Fibroblast of lung (primary cell): Measurements from ENCODE around the gene VWC2L. TPM values are rescaled to one million over a fixed set of nuclear protein-coding genes. Genes with fewer than 3 reads are reported as not detected.

Source experiments
- DNase-seq, 2 donors: peaks; one replicate each; pipeline versions ENCODE4 v3.0.0 to v3.0.0-alpha.2; 2010; ENCODE audit warnings: low read depth in 2 of 2
- H2AFZ ChIP-seq: 2 replicates; pipeline ENCODE4 v1.5.1; 2012; ENCODE audit warnings: low read length, control low read depth, inconsistent platforms
- H3K27ac ChIP-seq: 2 replicates; pipeline ENCODE4 v1.5.1; 2011; ENCODE audit warnings: low read length, control low read depth; ENCODE audit not compliant: insufficient read depth
- H3K27me3 ChIP-seq: 2 replicates; pipeline ENCODE4 v1.5.1; 2011; ENCODE audit warnings: mild to moderate bottlenecking, low read length; ENCODE audit not compliant: control insufficient read depth, insufficient read depth
- H3K36me3 ChIP-seq: 2 replicates; pipeline ENCODE4 v1.5.1; 2011; ENCODE audit warnings: low read length; ENCODE audit not compliant: control insufficient read depth, insufficient read depth
- H3K4me1 ChIP-seq: 2 replicates; pipeline ENCODE4 v1.5.1; 2011; ENCODE audit warnings: low read length; ENCODE audit not compliant: control insufficient read depth, insufficient read depth; ENCODE audit errors: extremely low read depth
- H3K4me2 ChIP-seq: 2 replicates; pipeline ENCODE4 v1.5.1; 2011; ENCODE audit warnings: low read length, control low read depth; ENCODE audit not compliant: insufficient read depth; ENCODE audit errors: extremely low read depth
- H3K4me3 ChIP-seq, 4 experiments: fragments of 200-600 bp in 1 of 4; sonication (generic) in 1 of 4; replicated peaks in 1 of 4; 2 replicates each; pipeline ENCODE4 v1.5.1; 2011 to 2016; ENCODE audit warnings: low read length in 4 of 4, low read depth in 3 of 4, mild to moderate bottlenecking in 3 of 4, control low read depth in 2 of 4, inconsistent platforms in 1 of 4, mixed read lengths in 1 of 4; ENCODE audit not compliant: insufficient read depth in 1 of 4; ENCODE audit errors: control extremely low read depth in 1 of 4
- H3K79me2 ChIP-seq: 2 replicates; pipeline ENCODE4 v1.5.1; 2012; ENCODE audit warnings: mild to moderate bottlenecking, low read length, inconsistent platforms; ENCODE audit not compliant: control insufficient read depth, insufficient read depth
- H3K9ac ChIP-seq: 2 replicates; pipeline ENCODE4 v1.5.1; 2011; ENCODE audit warnings: mild to moderate bottlenecking, low read length, control low read depth; ENCODE audit not compliant: insufficient read depth
- H3K9me3 ChIP-seq: 2 replicates; pipeline ENCODE4 v1.5.1; 2012; ENCODE audit warnings: low read depth, low read length; ENCODE audit not compliant: control insufficient read depth, insufficient read depth
- H4K20me1 ChIP-seq: 2 replicates; pipeline ENCODE4 v1.5.1; 2011; ENCODE audit warnings: low read length; ENCODE audit not compliant: control insufficient read depth, insufficient read depth; ENCODE audit errors: extremely low read depth
- CTCF ChIP-seq, 2 donors: IDR thresholded peaks in 1 of 2; conservative IDR thresholded peaks in 1 of 2; 1 replicate in 1 of 2; 2 replicates in 1 of 2; pipeline ENCODE4 v1.5.1; 2011 to 2012; ENCODE audit warnings: low read length in 2 of 2, control low read depth in 1 of 2, inconsistent platforms in 1 of 2, low read depth in 1 of 2, mild to moderate bottlenecking in 1 of 2
- EZH2 ChIP-seq: IDR thresholded peaks from 2 replicates; pipeline ENCODE4 v1.5.1; 2012; ENCODE audit warnings: low read length, control low read depth, mild to moderate bottlenecking; ENCODE audit errors: missing control alignments
- polyA plus RNA-seq, 2 donors: library from polyadenylated mRNA; depleted of rRNA in 1 of 2; stranded (reverse) in 1 of 2; unstranded in 1 of 2; fragments of >200 nt; gene quantifications; 2 replicates each; pipeline ENCODE4 v1.2.1, GENCODE V29; 2011 to 2012; ENCODE audit warnings: missing spikeins in 1 of 2
- total RNA-seq: library from RNA; depleted of rRNA; stranded (reverse); fragments of >200 nt; gene quantifications from 2 replicates; pipeline ENCODE4 v1.2.1, GENCODE V29; 2014

Gene VWC2L
- total and polyA plus RNA-seq, 2 donors (not counting 1 experiment from before 2014, with no cell fraction given) = not detected

GRCh38 chr2:214578442-214578841 is 167.6 kb downstream of the VWC2L start:
- Histone ChIP-seq H3K4me3 (no peak overlapping the region), H2AFZ (no peak overlapping the region), H3K27ac (no peak overlapping the region), H3K4me2 (no peak overlapping the region), H4K20me1 (no peaks in the 10 kb centered on the region), H3K27me3 (no peaks in the 10 kb centered on the region), H3K36me3 (no peaks in the 10 kb centered on the region), H3K9ac (no peak overlapping the region), H3K4me1 (no peaks in the 10 kb centered on the region), H3K79me2 (no peaks in the 10 kb centered on the region), H3K9me3 (no peaks in the 10 kb centered on the region)
- TF ChIP-seq CTCF (conservative IDR thresholded peaks at IDR 0.05 in 1 of 2, IDR thresholded peaks at IDR 0.05 in 1 of 2; ENCODE audit: low read depth in 1 of 2, low read length in 2 of 2) = no peak
- TF ChIP-seq EZH2 = no peak
- no peak for DNase-seq

- no peak overlapping the region for H3K4me3 ChIP-seq
- H3K4me1 ChIP-seq = no peaks in the 10 kb centered on the region
- no peaks in the 10 kb centered on the region for H4K20me1 ChIP-seq
- H3K79me2 ChIP-seq = no peaks in the 10 kb centered on the region
- no peak overlapping the region for H3K4me2 ChIP-seq
- no peak overlapping the region for H3K27ac ChIP-seq
- no peak overlapping the region for H2AFZ ChIP-seq
- DNase-seq = no peak
- H3K27me3 ChIP-seq = no peaks in the 10 kb centered on the region
- no peaks in the 10 kb centered on the region for H3K36me3 ChIP-seq
- no peak for TF ChIP-seq EZH2
- no peak for TF ChIP-seq CTCF (conservative IDR thresholded peaks at IDR 0.05 in 1 of 2, IDR thresholded peaks at IDR 0.05 in 1 of 2; ENCODE audit: low read depth in 1 of 2, low read length in 2 of 2)
- no peaks in the 10 kb centered on the region for H3K9me3 ChIP-seq
- no peak overlapping the region for H3K9ac ChIP-seq
Measured at GRCh38 chr2:214579035-214579434, 168.2 kb downstream of the VWC2L start.

GRCh38 chr2:214587442-214587841 is 176.6 kb downstream of the VWC2L start:
- H3K4me2 ChIP-seq = no peak overlapping the region
- peak in 1 of 2 donors; percentile 15 for TF ChIP-seq CTCF (conservative IDR thresholded peaks at IDR 0.05 in 1 of 2, IDR thresholded peaks at IDR 0.05 in 1 of 2; ENCODE audit: low read depth in 1 of 2, low read length in 2 of 2)
- TF ChIP-seq EZH2 = no peak
- no peaks in the 10 kb centered on the region for H3K27me3 ChIP-seq
- H3K27ac ChIP-seq = no peak overlapping the region
- no peaks in the 10 kb centered on the region for H3K36me3 ChIP-seq
- no peak overlapping the region for H2AFZ ChIP-seq
- no peaks in the 10 kb centered on the region for H3K79me2 ChIP-seq
- H3K4me3 ChIP-seq = no peak overlapping the region
- no peak for DNase-seq
- no peaks in the 10 kb centered on the region for H4K20me1 ChIP-seq
- H3K4me1 ChIP-seq = no peaks in the 10 kb centered on the region
- no peaks in the 10 kb centered on the region for H3K9me3 ChIP-seq
- no peak overlapping the region for H3K9ac ChIP-seq
